ENCODE data around the gene POSTN.
"Not testable (repeated sequence)": the region's sequence is repeated elsewhere in the genome, so short reads cannot be mapped to it uniquely, and the experiment has no call there.

Gene POSTN

GRCh38 chr13:37594550-37594949 lies 4.0 kb downstream of the POSTN start:
- no peak for DNase-seq

GRCh38 chr13:37589381-37589780 lies 9.2 kb downstream of the POSTN start:
- DNase-seq = not testable (repeated sequence)

- no peak for DNase-seq
These were observed 11.3 kb downstream of the POSTN start for GRCh38 chr13:37587236-37587635.

- no peak for DNase-seq
These were observed 12.4 kb downstream of the POSTN start for GRCh38 chr13:37586164-37586563.

GRCh38 chr13:37585541-37585940 lies 13.0 kb downstream of the POSTN start:
- no peak for DNase-seq

GRCh38 chr13:37576601-37577000 lies 22.0 kb downstream of the POSTN start:
- no peak for DNase-seq

GRCh38 chr13:37565425-37565824 lies 33.1 kb downstream of the POSTN start:
- no peak for DNase-seq

GRCh38 chr13:37561031-37561430 lies 37.5 kb downstream of the POSTN start:
- no peak for DNase-seq

GRCh38 chr13:37560526-37560925 lies 38.0 kb downstream of the POSTN start:
- DNase-seq = no peak

GRCh38 chr13:37558766-37559165 lies 39.8 kb downstream of the POSTN start:
- DNase-seq = not testable (repeated sequence)

- DNase-seq = no peak
These were observed 52.5 kb downstream of the POSTN start for GRCh38 chr13:37546087-37546486.

- DNase-seq = no peak
These were observed 53.6 kb downstream of the POSTN start for GRCh38 chr13:37544995-37545394.

GRCh38 chr13:37539976-37540605 lies 58.5 kb downstream of the POSTN start:
- no peak for DNase-seq

- no peak for DNase-seq
These were observed 59.4 kb downstream of the POSTN start for GRCh38 chr13:37539170-37539569.

- DNase-seq = no peak
These were observed 63.1 kb downstream of the POSTN start for GRCh38 chr13:37535501-37535900.

- DNase-seq = no peak
These were observed 63.9 kb downstream of the POSTN start for GRCh38 chr13:37534676-37535075.

- no peak for DNase-seq
These were observed 64.4 kb downstream of the POSTN start for GRCh38 chr13:37534181-37534580.

- no peak for DNase-seq
These were observed 67.5 kb downstream of the POSTN start for GRCh38 chr13:37531049-37531448.

GRCh38 chr13:37529751-37530385 lies 68.7 kb downstream of the POSTN start:
- no peak for DNase-seq

- DNase-seq = no peak
These were observed 71.7 kb downstream of the POSTN start for GRCh38 chr13:37526710-37527473.

- DNase-seq = no peak
These were observed 83.3 kb downstream of the POSTN start for GRCh38 chr13:37515226-37515625.

Measured in DMS 273 treated with DMSO at 0.1 percent for 48 hours (cell line).